Immature natural killer cell (primary cell): ENCODE measurements around the gene PTK6. TPM values are rescaled to one million over a fixed set of nuclear protein-coding genes. Genes with fewer than 3 reads are reported as not detected.
"Not testable (repeated sequence)": the region's sequence is repeated elsewhere in the genome, so short reads cannot be mapped to it uniquely, and the experiment has no call there.

Source experiments
- DNase-seq, 3 donors: peaks; one replicate each; pipeline ENCODE4 v3.0.0; 2022; ENCODE audit warnings: mixed read lengths in 1 of 3
- H3K27ac Mint-ChIP-seq, 6 donors: one replicate each; pipeline ENCODE4 v1.8.0; 2020; ENCODE audit warnings: mixed read lengths in 6 of 6, mild to moderate bottlenecking in 5 of 6, inconsistent platforms in 4 of 6, moderate library complexity in 3 of 6
- H3K27me3 Mint-ChIP-seq, 3 donors: one replicate each; pipeline ENCODE4 v1.8.0; 2020 to 2021; ENCODE audit warnings: low read depth in 3 of 3, mild to moderate bottlenecking in 3 of 3, mixed read lengths in 3 of 3, moderate library complexity in 3 of 3, inconsistent platforms in 1 of 3
- H3K36me3 Mint-ChIP-seq, 3 donors: one replicate each; pipeline ENCODE4 v1.8.0; 2020; ENCODE audit warnings: mixed read lengths in 3 of 3, inconsistent platforms in 2 of 3, mild to moderate bottlenecking in 2 of 3
- H3K4me1 Mint-ChIP-seq, 2 donors: one replicate each; pipeline ENCODE4 v1.8.0; 2020; ENCODE audit warnings: inconsistent platforms in 2 of 2, mild to moderate bottlenecking in 2 of 2, mixed read lengths in 2 of 2, moderate library complexity in 1 of 2
- H3K4me3 Mint-ChIP-seq, 5 donors: one replicate each; pipeline ENCODE4 v1.8.0; 2020; ENCODE audit warnings: mild to moderate bottlenecking in 5 of 5, mixed read lengths in 5 of 5, inconsistent platforms in 3 of 5, moderate library complexity in 3 of 5
- H3K9me3 Mint-ChIP-seq, 6 donors: one replicate each; pipeline ENCODE4 v1.8.0; 2020; ENCODE audit warnings: mild to moderate bottlenecking in 6 of 6, mixed read lengths in 6 of 6, inconsistent platforms in 4 of 6, moderate library complexity in 3 of 6
- polyA plus RNA-seq, 3 donors: library from polyadenylated mRNA; unstranded; fragments of 300-500 nt; fragmentation: Illumina TruSeq; gene quantifications; one replicate each; pipeline ENCODE4 v1.2.3, GENCODE V29; 2021

Gene PTK6
- polyA plus RNA-seq, 3 donors from 2014 or later: 0.37 TPM; not detected in 2

- no peak for DNase-seq
- Mint-ChIP-seq H3K4me1 (peaks cover 5 to 7% of the 10 kb centered on the region in 2 donors), H3K27me3 (peaks cover 0 to 10% (median 0%) of the 10 kb centered on the region in 3 donors), H3K36me3 (no peaks in the 10 kb centered on the region), H3K9me3 (no peaks in the 10 kb centered on the region), H3K4me3 (peak overlapping the region; percentile 80 to 89 (median 80)), H3K27ac (peak overlapping the region in 5 of 6 donors; percentile 57 to 87 (median 76))
Observed at GRCh38 chr20:63573647-63574131, 36.5 kb upstream of the PTK6 start.

- Mint-ChIP-seq H3K27me3 (peaks cover 2 to 11% (median 2%) of the 10 kb centered on the region in 3 donors), H3K36me3 (no peaks in the 10 kb centered on the region), H3K27ac (peak overlapping the region in 4 of 6 donors; percentile 57 to 87 (median 77)), H3K9me3 (no peaks in the 10 kb centered on the region), H3K4me3 (peak overlapping the region; percentile 80 to 89 (median 80)), H3K4me1 (peaks cover 9 to 13% of the 10 kb centered on the region in 2 donors)
- no peak for DNase-seq
Observed at GRCh38 chr20:63572788-63573646, 35.8 kb upstream of the PTK6 start.

- H3K4me3 Mint-ChIP-seq: no peak overlapping the region
- H3K36me3 Mint-ChIP-seq: peaks cover 0 to 2% (median 0%) of the 10 kb centered on the region in 3 donors
- peaks cover 17 to 21% of the 10 kb centered on the region in 2 donors for H3K4me1 Mint-ChIP-seq
- no peak for DNase-seq
- H3K27me3 Mint-ChIP-seq: peaks cover 10 to 14% (median 10%) of the 10 kb centered on the region in 3 donors
- no peaks in the 10 kb centered on the region for H3K9me3 Mint-ChIP-seq
- H3K27ac Mint-ChIP-seq: no peak overlapping the region
Observed at GRCh38 chr20:63572071-63572787, 35.1 kb upstream of the PTK6 start.

GRCh38 chr20:63571087-63571478 lies 33.9 kb upstream of the PTK6 start:
- H3K36me3 Mint-ChIP-seq: not testable (repeated sequence)

GRCh38 chr20:63570281-63571086 lies 33.3 kb upstream of the PTK6 start:
- H3K36me3 Mint-ChIP-seq: peaks cover 0 to 9% (median 0%) of the 10 kb centered on the region in 3 donors
- peaks cover 22 to 26% of the 10 kb centered on the region in 2 donors for H3K4me1 Mint-ChIP-seq
- no peak overlapping the region for H3K27ac Mint-ChIP-seq
- H3K9me3 Mint-ChIP-seq: no peaks in the 10 kb centered on the region
- DNase-seq: no peak
- H3K27me3 Mint-ChIP-seq: peaks cover 15 to 20% (median 15%) of the 10 kb centered on the region in 3 donors
- no peak overlapping the region for H3K4me3 Mint-ChIP-seq

More at GRCh38 chr20:63571087-63571478, 33.9 kb upstream of the PTK6 start:
- H3K9me3 Mint-ChIP-seq, DNase-seq, H3K27ac Mint-ChIP-seq, H3K4me3 Mint-ChIP-seq: not testable (repeated sequence)
- peaks cover 15 to 18% (median 15%) of the 10 kb centered on the region in 3 donors for H3K27me3 Mint-ChIP-seq
- peaks cover 22 to 26% of the 10 kb centered on the region in 2 donors for H3K4me1 Mint-ChIP-seq

- Mint-ChIP-seq H3K36me3 (peaks cover 0 to 10% (median 0%) of the 10 kb centered on the region in 3 donors), H3K4me1 (peaks cover 22 to 26% of the 10 kb centered on the region in 2 donors), H3K27ac (peak overlapping the region in 1 of 6 donors; percentile 40), H3K4me3 (peak overlapping the region in 4 of 5 donors; percentile 30 to 80 (median 66)), H3K9me3 (no peaks in the 10 kb centered on the region), H3K27me3 (peaks cover 15 to 21% (median 15%) of the 10 kb centered on the region in 3 donors)
- DNase-seq: no peak
Observed at GRCh38 chr20:63568986-63569949, 32.1 kb upstream of the PTK6 start.

- peak overlapping the region; percentile 86 to 94 (median 92) for H3K27ac Mint-ChIP-seq
- peak overlapping the region; percentile 75 to 86 (median 84) for H3K4me3 Mint-ChIP-seq
- peaks cover 22 to 26% of the 10 kb centered on the region in 2 donors for H3K4me1 Mint-ChIP-seq
- H3K27me3 Mint-ChIP-seq: peaks cover 15 to 21% (median 18%) of the 10 kb centered on the region in 3 donors
- H3K36me3 Mint-ChIP-seq: peaks cover 0 to 10% (median 0%) of the 10 kb centered on the region in 3 donors
- DNase-seq: peak in 2 of 3 donors; percentile 28 to 37
- no peaks in the 10 kb centered on the region for H3K9me3 Mint-ChIP-seq
Observed at GRCh38 chr20:63568170-63568981, 31.2 kb upstream of the PTK6 start.

GRCh38 chr20:63567386-63568169 lies 30.4 kb upstream of the PTK6 start:
- Mint-ChIP-seq H3K27me3 (peaks cover 15 to 21% (median 18%) of the 10 kb centered on the region in 3 donors), H3K9me3 (no peaks in the 10 kb centered on the region), H3K27ac (peak overlapping the region; percentile 86 to 94 (median 92)), H3K4me1 (peaks cover 22 to 26% of the 10 kb centered on the region in 2 donors), H3K4me3 (peak overlapping the region; percentile 75 to 86 (median 84)), H3K36me3 (peaks cover 0 to 10% (median 0%) of the 10 kb centered on the region in 3 donors)
- DNase-seq: peak; percentile 86 to 89 (median 88)

GRCh38 chr20:63567136-63567385 lies 29.9 kb upstream of the PTK6 start:
- DNase-seq: no peak
- Mint-ChIP-seq H3K4me3 (peak overlapping the region; percentile 75 to 86 (median 84)), H3K4me1 (peaks cover 22 to 26% of the 10 kb centered on the region in 2 donors), H3K27ac (peak overlapping the region; percentile 86 to 94 (median 92)), H3K27me3 (peaks cover 15 to 21% (median 18%) of the 10 kb centered on the region in 3 donors), H3K36me3 (peaks cover 0 to 10% (median 0%) of the 10 kb centered on the region in 3 donors), H3K9me3 (no peaks in the 10 kb centered on the region)

- H3K4me1 Mint-ChIP-seq: peaks cover 22 to 26% of the 10 kb centered on the region in 2 donors
- H3K9me3 Mint-ChIP-seq: no peaks in the 10 kb centered on the region
- no peak for DNase-seq
- H3K4me3 Mint-ChIP-seq: peak overlapping the region; percentile 75 to 86 (median 84)
- peak overlapping the region; percentile 86 to 94 (median 92) for H3K27ac Mint-ChIP-seq
- peaks cover 15 to 21% (median 18%) of the 10 kb centered on the region in 3 donors for H3K27me3 Mint-ChIP-seq
- peaks cover 0 to 10% (median 0%) of the 10 kb centered on the region in 3 donors for H3K36me3 Mint-ChIP-seq
Observed at GRCh38 chr20:63566395-63567135, 29.4 kb upstream of the PTK6 start.
